ENCODE results near the gene COA5. TPM values are rescaled to one million over a fixed set of nuclear protein-coding genes. Genes with fewer than 3 reads are reported as not detected.

The COA5 gene
- polyA plus RNA-seq, 1 of the 3 experiments (the other 2 are of a cell fraction): 40.3 TPM

DNA sequence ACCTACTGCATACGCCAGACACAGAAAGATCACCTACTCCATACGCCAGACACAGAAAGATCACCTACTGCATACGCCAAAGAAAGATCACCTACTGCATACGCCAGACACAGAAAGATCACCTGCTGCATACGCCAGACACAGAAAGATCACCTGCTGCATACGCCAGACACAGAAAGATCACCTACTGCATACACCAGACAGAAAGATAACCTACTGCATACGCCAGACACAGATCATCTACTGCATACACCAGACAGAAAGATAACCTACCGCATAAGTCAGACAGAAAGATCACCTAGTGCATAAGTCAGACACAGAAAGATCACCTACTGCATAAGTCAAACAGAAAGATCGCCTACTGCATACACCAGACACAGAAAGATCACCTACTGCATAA lies 25.8 kb downstream of the COA5 start:
- no peaks in the 10 kb centered on the region for H4K20me1 ChIP-seq (ENCODE audit: insufficient read depth)
- ChIA-PET CTCF (interaction anchor here (1.5 to 1.6 kb wide), 2 partner anchors 12 to 13 kb away, joined by 3 to 7 read pairs; no protein-coding TSS in a partner anchor), POLR2A (no interaction called here)
- TF ChIP-seq RXRA (IDR thresholded peaks at IDR 0.05; ENCODE audit: borderline replicate concordance, low read depth): no peak
- TF ChIP-seq FOSL2 (IDR thresholded peaks at IDR 0.05; ENCODE audit: borderline replicate concordance, low read depth): no peak
- TF ChIP-seq, protein P1, sequence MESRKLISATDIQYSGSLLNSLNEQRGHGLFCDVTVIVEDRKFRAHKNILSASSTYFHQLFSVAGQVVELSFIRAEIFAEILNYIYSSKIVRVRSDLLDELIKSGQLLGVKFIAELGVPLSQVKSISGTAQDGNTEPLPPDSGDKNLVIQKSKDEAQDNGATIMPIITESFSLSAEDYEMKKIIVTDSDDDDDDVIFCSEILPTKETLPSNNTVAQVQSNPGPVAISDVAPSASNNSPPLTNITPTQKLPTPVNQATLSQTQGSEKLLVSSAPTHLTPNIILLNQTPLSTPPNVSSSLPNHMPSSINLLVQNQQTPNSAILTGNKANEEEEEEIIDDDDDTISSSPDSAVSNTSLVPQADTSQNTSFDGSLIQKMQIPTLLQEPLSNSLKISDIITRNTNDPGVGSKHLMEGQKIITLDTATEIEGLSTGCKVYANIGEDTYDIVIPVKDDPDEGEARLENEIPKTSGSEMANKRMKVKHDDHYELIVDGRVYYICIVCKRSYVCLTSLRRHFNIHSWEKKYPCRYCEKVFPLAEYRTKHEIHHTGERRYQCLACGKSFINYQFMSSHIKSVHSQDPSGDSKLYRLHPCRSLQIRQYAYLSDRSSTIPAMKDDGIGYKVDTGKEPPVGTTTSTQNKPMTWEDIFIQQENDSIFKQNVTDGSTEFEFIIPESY (IDR thresholded peaks at IDR 0.05; ENCODE audit: borderline replicate concordance, low read depth): no peak
- TF ChIP-seq, protein P2, sequence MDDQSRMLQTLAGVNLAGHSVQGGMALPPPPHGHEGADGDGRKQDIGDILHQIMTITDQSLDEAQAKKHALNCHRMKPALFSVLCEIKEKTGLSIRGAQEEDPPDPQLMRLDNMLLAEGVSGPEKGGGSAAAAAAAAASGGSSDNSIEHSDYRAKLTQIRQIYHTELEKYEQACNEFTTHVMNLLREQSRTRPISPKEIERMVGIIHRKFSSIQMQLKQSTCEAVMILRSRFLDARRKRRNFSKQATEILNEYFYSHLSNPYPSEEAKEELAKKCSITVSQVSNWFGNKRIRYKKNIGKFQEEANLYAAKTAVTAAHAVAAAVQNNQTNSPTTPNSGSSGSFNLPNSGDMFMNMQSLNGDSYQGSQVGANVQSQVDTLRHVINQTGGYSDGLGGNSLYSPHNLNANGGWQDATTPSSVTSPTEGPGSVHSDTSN (IDR thresholded peaks at IDR 0.05): no peak
- TF ChIP-seq YY1 (IDR thresholded peaks at IDR 0.05; ENCODE audit: low read depth): no peak
- TF ChIP-seq FOXM1 (IDR thresholded peaks at IDR 0.05; ENCODE audit: low read depth): no peak
- TF ChIP-seq GATA2 (CRISPR knock-in tag; IDR thresholded peaks at IDR 0.05): no peak
- TF ChIP-seq, protein P3, sequence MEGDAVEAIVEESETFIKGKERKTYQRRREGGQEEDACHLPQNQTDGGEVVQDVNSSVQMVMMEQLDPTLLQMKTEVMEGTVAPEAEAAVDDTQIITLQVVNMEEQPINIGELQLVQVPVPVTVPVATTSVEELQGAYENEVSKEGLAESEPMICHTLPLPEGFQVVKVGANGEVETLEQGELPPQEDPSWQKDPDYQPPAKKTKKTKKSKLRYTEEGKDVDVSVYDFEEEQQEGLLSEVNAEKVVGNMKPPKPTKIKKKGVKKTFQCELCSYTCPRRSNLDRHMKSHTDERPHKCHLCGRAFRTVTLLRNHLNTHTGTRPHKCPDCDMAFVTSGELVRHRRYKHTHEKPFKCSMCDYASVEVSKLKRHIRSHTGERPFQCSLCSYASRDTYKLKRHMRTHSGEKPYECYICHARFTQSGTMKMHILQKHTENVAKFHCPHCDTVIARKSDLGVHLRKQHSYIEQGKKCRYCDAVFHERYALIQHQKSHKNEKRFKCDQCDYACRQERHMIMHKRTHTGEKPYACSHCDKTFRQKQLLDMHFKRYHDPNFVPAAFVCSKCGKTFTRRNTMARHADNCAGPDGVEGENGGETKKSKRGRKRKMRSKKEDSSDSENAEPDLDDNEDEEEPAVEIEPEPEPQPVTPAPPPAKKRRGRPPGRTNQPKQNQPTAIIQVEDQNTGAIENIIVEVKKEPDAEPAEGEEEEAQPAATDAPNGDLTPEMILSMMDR (IDR thresholded peaks at IDR 0.05): no peak
- no peak for TF ChIP-seq ELF1 (IDR thresholded peaks at IDR 0.05)
- TF ChIP-seq, protein P4, sequence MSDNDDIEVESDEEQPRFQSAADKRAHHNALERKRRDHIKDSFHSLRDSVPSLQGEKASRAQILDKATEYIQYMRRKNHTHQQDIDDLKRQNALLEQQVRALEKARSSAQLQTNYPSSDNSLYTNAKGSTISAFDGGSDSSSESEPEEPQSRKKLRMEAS (IDR thresholded peaks at IDR 0.05; ENCODE audit: low read depth): no peak
- TF ChIP-seq TAF1 (IDR thresholded peaks at IDR 0.05; ENCODE audit: borderline replicate concordance, low read depth, low read length): no peak
- TF ChIP-seq FOXJ3 (CRISPR knock-in tag; IDR thresholded peaks at IDR 0.05): no peak
- TF ChIP-seq, protein P5, sequence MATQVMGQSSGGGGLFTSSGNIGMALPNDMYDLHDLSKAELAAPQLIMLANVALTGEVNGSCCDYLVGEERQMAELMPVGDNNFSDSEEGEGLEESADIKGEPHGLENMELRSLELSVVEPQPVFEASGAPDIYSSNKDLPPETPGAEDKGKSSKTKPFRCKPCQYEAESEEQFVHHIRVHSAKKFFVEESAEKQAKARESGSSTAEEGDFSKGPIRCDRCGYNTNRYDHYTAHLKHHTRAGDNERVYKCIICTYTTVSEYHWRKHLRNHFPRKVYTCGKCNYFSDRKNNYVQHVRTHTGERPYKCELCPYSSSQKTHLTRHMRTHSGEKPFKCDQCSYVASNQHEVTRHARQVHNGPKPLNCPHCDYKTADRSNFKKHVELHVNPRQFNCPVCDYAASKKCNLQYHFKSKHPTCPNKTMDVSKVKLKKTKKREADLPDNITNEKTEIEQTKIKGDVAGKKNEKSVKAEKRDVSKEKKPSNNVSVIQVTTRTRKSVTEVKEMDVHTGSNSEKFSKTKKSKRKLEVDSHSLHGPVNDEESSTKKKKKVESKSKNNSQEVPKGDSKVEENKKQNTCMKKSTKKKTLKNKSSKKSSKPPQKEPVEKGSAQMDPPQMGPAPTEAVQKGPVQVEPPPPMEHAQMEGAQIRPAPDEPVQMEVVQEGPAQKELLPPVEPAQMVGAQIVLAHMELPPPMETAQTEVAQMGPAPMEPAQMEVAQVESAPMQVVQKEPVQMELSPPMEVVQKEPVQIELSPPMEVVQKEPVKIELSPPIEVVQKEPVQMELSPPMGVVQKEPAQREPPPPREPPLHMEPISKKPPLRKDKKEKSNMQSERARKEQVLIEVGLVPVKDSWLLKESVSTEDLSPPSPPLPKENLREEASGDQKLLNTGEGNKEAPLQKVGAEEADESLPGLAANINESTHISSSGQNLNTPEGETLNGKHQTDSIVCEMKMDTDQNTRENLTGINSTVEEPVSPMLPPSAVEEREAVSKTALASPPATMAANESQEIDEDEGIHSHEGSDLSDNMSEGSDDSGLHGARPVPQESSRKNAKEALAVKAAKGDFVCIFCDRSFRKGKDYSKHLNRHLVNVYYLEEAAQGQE (IDR thresholded peaks at IDR 0.05; ENCODE audit: low read depth, low read length): no peak
- peaks cover 0 to 39% of the 10 kb centered on the region in 2 experiments for H3K36me3 ChIP-seq (replicated peaks in 1 of 2; ENCODE audit: control insufficient read depth in 1 of 2, insufficient read depth in 2 of 2, low read length in 1 of 2)
- H3K9ac ChIP-seq: no peak overlapping the region
- H3K9me2 ChIP-seq: no peaks in the 10 kb centered on the region
- H3K79me2 ChIP-seq (ENCODE audit: insufficient read depth): no peaks in the 10 kb centered on the region
- no peaks in the 10 kb centered on the region for H3K9me3 ChIP-seq
- no peak overlapping the region for H3K4me2 ChIP-seq
- peaks cover 4% of the 10 kb centered on the region for H3F3A ChIP-seq (replicated peaks; ENCODE audit: insufficient read depth)
- H3K4me3 ChIP-seq (ENCODE audit: low read depth in 2 of 2, low read length in 1 of 2): no peak overlapping the region
- no peaks in the 10 kb centered on the region for H3K27me3 ChIP-seq (ENCODE audit: insufficient read depth)
- no peak overlapping the region for H2AFZ ChIP-seq (ENCODE audit: low read depth)
- no peak overlapping the region for H3K27ac ChIP-seq (ENCODE audit: low read depth in 2 of 2, low read length in 1 of 2)
- WGBS (ENCODE audit: low lambda C conversion rate): 91% methylated on average over 9 of the region's 9 CpGs
- no peak for DNase-seq
- H3K4me1 ChIP-seq (ENCODE audit: control insufficient read depth in 1 of 2, insufficient read depth in 2 of 2, low read depth in 1 of 2, low read length in 1 of 2): no peaks in the 10 kb centered on the region
